GM23338 (cell line): ENCODE results near the gene GNAT2. TPM values are rescaled to one million over a fixed set of nuclear protein-coding genes. Genes with fewer than 3 reads are reported as not detected.

Experiments used
- ATAC-seq: fragments of 200-7000 bp; cut with Tn5 transposase; 3 replicates; pipeline ENCODE4 v1.9.1; 2020
- DNase-seq: peaks from one replicate; pipeline ENCODE4 v3.0.0-alpha.2; 2015; ENCODE audit warnings: low spot score
- H2AFZ ChIP-seq: fragments of 200-600 bp; sonication (generic); 2 replicates; pipeline ENCODE4 v1.8.0; 2016; ENCODE audit warnings: antibody characterized with exemption, mild to moderate bottlenecking, moderate library complexity
- H3F3A ChIP-seq: fragments of 200-600 bp; sonication (generic); replicated peaks from 2 replicates; pipeline ENCODE4 v1.8.0; 2017; ENCODE audit warnings: antibody characterized with exemption, mixed run types, low read depth
- H3K27ac ChIP-seq: fragments of 200-600 bp; sonication (generic); 2 replicates; pipeline ENCODE4 v1.6.1; 2016; ENCODE audit warnings: low read depth
- H3K27me3 ChIP-seq: fragments of 200-600 bp; sonication (generic); 2 replicates; pipeline ENCODE4 v1.8.0; 2016; ENCODE audit warnings: mild to moderate bottlenecking, mixed run types, moderate library complexity; ENCODE audit not compliant: insufficient read depth
- H3K36me3 ChIP-seq: fragments of 200-600 bp; sonication (generic); 2 replicates; pipeline ENCODE4 v1.8.0; 2016; ENCODE audit warnings: mild to moderate bottlenecking; ENCODE audit not compliant: insufficient read depth
- H3K4me1 ChIP-seq: fragments of 200-600 bp; sonication (generic); 2 replicates; pipeline ENCODE4 v1.8.0; 2016; ENCODE audit warnings: mild to moderate bottlenecking, moderate library complexity; ENCODE audit not compliant: insufficient read depth
- H3K4me2 ChIP-seq: fragments of 200-600 bp; sonication (generic); 2 replicates; pipeline ENCODE4 v1.7.1; 2017; ENCODE audit warnings: mixed run types
- H3K4me3 ChIP-seq: fragments of 200-600 bp; sonication (generic); 2 replicates; pipeline ENCODE4 v1.6.1; 2016; ENCODE audit warnings: mixed run types
- H3K79me2 ChIP-seq: fragments of 200-600 bp; sonication (generic); replicated peaks from 2 replicates; pipeline ENCODE4 v1.8.0; 2017; ENCODE audit warnings: mild to moderate bottlenecking; ENCODE audit not compliant: insufficient read depth
- H3K9me2 ChIP-seq: fragments of 200-600 bp; sonication (generic); 2 replicates; pipeline ENCODE4 v1.8.0; 2017; ENCODE audit not compliant: insufficient read depth
- H4K20me1 ChIP-seq: fragments of 200-600 bp; sonication (generic); replicated peaks from 2 replicates; pipeline ENCODE4 v1.8.0; 2017; ENCODE audit warnings: mild to moderate bottlenecking; ENCODE audit not compliant: insufficient read depth
- H3K27ac Mint-ChIP-seq: 2 replicates; pipeline ENCODE4 v1.8.0; 2020; ENCODE audit warnings: inconsistent platforms, mild to moderate bottlenecking, moderate library complexity, mixed read lengths
- H3K27me3 Mint-ChIP-seq: 3 replicates; pipeline ENCODE4 v1.8.0; 2022; ENCODE audit warnings: low read depth, mild to moderate bottlenecking, moderate library complexity, mixed read lengths, inconsistent platforms; ENCODE audit not compliant: insufficient read depth, poor library complexity
- H3K36me3 Mint-ChIP-seq: 3 replicates; pipeline ENCODE4 v1.8.0; 2021; ENCODE audit warnings: low read depth, mild to moderate bottlenecking, inconsistent platforms, moderate library complexity, mixed read lengths
- H3K4me1 Mint-ChIP-seq: 3 replicates; pipeline ENCODE4 v1.8.0; 2020; ENCODE audit warnings: mild to moderate bottlenecking, inconsistent platforms, mixed read lengths
- H3K4me3 Mint-ChIP-seq: 3 replicates; pipeline ENCODE4 v1.8.0; 2021; ENCODE audit warnings: moderate library complexity, mild to moderate bottlenecking, inconsistent platforms, mixed read lengths
- H3K9me3 Mint-ChIP-seq: 3 replicates; pipeline ENCODE4 v1.8.0; 2020; ENCODE audit warnings: moderate library complexity, mild to moderate bottlenecking, inconsistent platforms, mixed read lengths
- polyA plus RNA-seq: library from polyadenylated mRNA; unstranded; fragments of >200 nt; fragmentation: Nextera tagmentation; extraction: Ambion mirVana; gene quantifications from 2 replicates; pipeline ENCODE4 v1.2.1, GENCODE V29; 2016
- total RNA-seq: library from RNA; depleted of rRNA; stranded (reverse); fragments of >200 nt; shearing (Covaris generic); gene quantifications from 2 replicates; pipeline ENCODE4 v1.2.3, GENCODE V29; 2014
- TF ChIP-seq, protein P1 (sequence below): fragments of 250-450 bp; sonication (Bioruptor Pico); IDR thresholded peaks from 2 replicates; pipeline ENCODE4 v1.5.0; 2020; ENCODE audit warnings: mild to moderate bottlenecking, moderate library complexity
- TF ChIP-seq, protein P2 (sequence below): IDR thresholded peaks from one replicate; pipeline ENCODE4 v1.6.1; 2018; ENCODE audit warnings: antibody characterized with exemption; ENCODE audit not compliant: unreplicated experiment
- TF ChIP-seq, protein P3 (sequence below), 2 experiments: fragments of 200-600 bp in 1 of 2; sonication (generic) in 1 of 2; conservative IDR thresholded peaks; 2 replicates each; pipeline versions ENCODE4 v1.5.1 to v1.6.1; 2016 to 2017; ENCODE audit warnings: antibody characterized with exemption in 2 of 2, low read depth in 2 of 2, mild to moderate bottlenecking in 2 of 2, moderate library complexity in 1 of 2

Gene GNAT2
- total and polyA plus RNA-seq, 2 experiments from 2014 or later = 0.21 TPM; not detected in 1

DNA sequence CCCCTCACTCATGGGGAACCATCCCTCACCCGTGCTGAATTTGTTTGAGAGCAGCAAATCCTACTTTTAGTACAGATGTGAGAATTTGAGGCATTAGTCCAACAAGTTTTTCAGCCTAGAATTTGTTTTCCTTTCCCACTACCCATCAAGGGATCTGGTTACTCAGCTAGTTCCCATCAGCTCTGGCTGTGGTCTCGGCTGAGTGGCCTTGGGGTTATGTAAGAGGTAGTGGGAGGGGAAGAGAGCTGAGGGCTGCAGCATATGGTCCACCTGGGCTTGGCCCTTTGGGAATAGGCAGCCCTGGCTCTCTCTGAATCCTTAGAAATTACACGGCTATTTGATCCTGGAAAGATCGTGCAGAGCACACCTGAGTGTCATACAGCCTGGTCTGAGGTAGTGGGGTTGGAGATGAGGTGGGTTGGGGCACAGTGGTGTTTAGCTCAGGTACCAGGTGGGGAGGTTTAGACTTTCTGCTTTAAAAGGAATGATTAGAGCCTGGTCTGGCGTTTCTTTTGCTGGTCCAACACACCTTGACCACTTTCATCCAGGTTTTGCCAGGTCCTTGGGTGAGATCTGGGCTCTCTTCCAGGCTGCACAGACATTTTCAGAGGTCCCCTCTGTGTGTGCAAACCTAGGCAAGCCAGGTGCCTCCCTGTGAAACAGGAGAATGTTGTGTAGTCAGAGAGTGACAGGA is 40.7 kb upstream of the GNAT2 start (continued):
- TF ChIP-seq, protein P1, sequence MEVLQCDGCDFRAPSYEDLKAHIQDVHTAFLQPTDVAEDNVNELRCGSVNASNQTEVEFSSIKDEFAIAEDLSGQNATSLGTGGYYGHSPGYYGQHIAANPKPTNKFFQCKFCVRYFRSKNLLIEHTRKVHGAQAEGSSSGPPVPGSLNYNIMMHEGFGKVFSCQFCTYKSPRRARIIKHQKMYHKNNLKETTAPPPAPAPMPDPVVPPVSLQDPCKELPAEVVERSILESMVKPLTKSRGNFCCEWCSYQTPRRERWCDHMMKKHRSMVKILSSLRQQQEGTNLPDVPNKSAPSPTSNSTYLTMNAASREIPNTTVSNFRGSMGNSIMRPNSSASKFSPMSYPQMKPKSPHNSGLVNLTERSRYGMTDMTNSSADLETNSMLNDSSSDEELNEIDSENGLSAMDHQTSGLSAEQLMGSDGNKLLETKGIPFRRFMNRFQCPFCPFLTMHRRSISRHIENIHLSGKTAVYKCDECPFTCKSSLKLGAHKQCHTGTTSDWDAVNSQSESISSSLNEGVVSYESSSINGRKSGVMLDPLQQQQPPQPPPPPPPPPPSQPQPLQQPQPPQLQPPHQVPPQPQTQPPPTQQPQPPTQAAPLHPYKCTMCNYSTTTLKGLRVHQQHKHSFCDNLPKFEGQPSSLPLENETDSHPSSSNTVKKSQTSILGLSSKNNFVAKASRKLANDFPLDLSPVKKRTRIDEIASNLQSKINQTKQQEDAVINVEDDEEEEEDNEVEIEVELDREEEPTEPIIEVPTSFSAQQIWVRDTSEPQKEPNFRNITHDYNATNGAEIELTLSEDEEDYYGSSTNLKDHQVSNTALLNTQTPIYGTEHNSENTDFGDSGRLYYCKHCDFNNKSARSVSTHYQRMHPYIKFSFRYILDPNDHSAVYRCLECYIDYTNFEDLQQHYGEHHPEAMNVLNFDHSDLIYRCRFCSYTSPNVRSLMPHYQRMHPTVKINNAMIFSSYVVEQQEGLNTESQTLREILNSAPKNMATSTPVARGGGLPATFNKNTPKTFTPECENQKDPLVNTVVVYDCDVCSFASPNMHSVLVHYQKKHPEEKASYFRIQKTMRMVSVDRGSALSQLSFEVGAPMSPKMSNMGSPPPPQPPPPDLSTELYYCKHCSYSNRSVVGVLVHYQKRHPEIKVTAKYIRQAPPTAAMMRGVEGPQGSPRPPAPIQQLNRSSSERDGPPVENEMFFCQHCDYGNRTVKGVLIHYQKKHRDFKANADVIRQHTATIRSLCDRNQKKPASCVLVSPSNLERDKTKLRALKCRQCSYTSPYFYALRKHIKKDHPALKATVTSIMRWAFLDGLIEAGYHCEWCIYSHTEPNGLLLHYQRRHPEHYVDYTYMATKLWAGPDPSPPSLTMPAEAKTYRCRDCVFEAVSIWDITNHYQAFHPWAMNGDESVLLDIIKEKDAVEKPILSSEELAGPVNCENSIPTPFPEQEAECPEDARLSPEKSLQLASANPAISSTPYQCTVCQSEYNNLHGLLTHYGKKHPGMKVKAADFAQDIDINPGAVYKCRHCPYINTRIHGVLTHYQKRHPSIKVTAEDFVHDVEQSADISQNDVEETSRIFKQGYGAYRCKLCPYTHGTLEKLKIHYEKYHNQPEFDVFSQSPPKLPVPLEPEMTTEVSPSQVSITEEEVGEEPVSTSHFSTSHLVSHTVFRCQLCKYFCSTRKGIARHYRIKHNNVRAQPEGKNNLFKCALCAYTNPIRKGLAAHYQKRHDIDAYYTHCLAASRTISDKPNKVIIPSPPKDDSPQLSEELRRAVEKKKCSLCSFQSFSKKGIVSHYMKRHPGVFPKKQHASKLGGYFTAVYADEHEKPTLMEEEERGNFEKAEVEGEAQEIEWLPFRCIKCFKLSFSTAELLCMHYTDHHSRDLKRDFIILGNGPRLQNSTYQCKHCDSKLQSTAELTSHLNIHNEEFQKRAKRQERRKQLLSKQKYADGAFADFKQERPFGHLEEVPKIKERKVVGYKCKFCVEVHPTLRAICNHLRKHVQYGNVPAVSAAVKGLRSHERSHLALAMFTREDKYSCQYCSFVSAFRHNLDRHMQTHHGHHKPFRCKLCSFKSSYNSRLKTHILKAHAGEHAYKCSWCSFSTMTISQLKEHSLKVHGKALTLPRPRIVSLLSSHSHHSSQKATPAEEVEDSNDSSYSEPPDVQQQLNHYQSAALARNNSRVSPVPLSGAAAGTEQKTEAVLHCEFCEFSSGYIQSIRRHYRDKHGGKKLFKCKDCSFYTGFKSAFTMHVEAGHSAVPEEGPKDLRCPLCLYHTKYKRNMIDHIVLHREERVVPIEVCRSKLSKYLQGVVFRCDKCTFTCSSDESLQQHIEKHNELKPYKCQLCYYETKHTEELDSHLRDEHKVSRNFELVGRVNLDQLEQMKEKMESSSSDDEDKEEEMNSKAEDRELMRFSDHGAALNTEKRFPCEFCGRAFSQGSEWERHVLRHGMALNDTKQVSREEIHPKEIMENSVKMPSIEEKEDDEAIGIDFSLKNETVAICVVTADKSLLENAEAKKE (CRISPR knock-in tag) = no peak

DNA sequence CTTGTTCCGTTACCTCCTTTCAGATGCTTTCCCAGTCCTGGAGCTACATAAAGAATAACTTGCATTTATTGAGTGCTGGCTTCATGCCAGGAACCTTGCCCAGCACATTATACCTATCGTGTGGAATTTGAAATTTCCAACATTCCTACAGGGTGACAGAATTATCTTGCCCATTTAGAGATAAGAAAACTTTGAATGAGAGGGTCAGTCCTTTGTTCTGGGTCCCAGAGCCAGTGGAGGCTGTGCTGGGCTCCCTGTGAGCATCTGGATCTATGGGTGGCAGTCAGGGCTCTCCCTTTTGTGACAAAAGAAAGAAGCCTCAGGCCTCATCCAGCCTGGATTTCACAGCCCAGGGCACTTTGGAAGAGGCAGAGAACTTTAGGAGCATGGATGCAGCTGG is 39.7 kb upstream of the GNAT2 start:
- Histone ChIP-seq H3K4me1 (peaks cover 10% of the 10 kb centered on the region; the same call in 1 of the 2 replicates), H3K27me3 (peaks cover 11% of the 10 kb centered on the region), H3K9me2 (no peaks in the 10 kb centered on the region), H3K4me2 (no peak overlapping the region), H4K20me1 (no peaks in the 10 kb centered on the region; the same call in 1 of the 2 replicates), H3K27ac (no peak overlapping the region), H3K79me2 (no peaks in the 10 kb centered on the region), H3K36me3 (no peaks in the 10 kb centered on the region), H2AFZ (no peak overlapping the region), H3F3A (peaks cover 6% of the 10 kb centered on the region), H3K4me3 (no peak overlapping the region)
- no peak overlapping the region for H3K4me3 Mint-ChIP-seq
- H3K27ac Mint-ChIP-seq = no peak overlapping the region
- no peaks in the 10 kb centered on the region for H3K9me3 Mint-ChIP-seq
- no peak for ATAC-seq
- peaks cover 11% of the 10 kb centered on the region for H3K4me1 Mint-ChIP-seq
- peaks cover 9% of the 10 kb centered on the region for H3K27me3 Mint-ChIP-seq
- DNase-seq = no peak
- H3K36me3 Mint-ChIP-seq = no peaks in the 10 kb centered on the region
- TF ChIP-seq, protein P2, sequence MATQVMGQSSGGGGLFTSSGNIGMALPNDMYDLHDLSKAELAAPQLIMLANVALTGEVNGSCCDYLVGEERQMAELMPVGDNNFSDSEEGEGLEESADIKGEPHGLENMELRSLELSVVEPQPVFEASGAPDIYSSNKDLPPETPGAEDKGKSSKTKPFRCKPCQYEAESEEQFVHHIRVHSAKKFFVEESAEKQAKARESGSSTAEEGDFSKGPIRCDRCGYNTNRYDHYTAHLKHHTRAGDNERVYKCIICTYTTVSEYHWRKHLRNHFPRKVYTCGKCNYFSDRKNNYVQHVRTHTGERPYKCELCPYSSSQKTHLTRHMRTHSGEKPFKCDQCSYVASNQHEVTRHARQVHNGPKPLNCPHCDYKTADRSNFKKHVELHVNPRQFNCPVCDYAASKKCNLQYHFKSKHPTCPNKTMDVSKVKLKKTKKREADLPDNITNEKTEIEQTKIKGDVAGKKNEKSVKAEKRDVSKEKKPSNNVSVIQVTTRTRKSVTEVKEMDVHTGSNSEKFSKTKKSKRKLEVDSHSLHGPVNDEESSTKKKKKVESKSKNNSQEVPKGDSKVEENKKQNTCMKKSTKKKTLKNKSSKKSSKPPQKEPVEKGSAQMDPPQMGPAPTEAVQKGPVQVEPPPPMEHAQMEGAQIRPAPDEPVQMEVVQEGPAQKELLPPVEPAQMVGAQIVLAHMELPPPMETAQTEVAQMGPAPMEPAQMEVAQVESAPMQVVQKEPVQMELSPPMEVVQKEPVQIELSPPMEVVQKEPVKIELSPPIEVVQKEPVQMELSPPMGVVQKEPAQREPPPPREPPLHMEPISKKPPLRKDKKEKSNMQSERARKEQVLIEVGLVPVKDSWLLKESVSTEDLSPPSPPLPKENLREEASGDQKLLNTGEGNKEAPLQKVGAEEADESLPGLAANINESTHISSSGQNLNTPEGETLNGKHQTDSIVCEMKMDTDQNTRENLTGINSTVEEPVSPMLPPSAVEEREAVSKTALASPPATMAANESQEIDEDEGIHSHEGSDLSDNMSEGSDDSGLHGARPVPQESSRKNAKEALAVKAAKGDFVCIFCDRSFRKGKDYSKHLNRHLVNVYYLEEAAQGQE = no peak
- TF ChIP-seq, protein P3, sequence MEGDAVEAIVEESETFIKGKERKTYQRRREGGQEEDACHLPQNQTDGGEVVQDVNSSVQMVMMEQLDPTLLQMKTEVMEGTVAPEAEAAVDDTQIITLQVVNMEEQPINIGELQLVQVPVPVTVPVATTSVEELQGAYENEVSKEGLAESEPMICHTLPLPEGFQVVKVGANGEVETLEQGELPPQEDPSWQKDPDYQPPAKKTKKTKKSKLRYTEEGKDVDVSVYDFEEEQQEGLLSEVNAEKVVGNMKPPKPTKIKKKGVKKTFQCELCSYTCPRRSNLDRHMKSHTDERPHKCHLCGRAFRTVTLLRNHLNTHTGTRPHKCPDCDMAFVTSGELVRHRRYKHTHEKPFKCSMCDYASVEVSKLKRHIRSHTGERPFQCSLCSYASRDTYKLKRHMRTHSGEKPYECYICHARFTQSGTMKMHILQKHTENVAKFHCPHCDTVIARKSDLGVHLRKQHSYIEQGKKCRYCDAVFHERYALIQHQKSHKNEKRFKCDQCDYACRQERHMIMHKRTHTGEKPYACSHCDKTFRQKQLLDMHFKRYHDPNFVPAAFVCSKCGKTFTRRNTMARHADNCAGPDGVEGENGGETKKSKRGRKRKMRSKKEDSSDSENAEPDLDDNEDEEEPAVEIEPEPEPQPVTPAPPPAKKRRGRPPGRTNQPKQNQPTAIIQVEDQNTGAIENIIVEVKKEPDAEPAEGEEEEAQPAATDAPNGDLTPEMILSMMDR (conservative IDR thresholded peaks at IDR 0.05; ENCODE audit: low read depth in 2 of 2) = no peak
